Measurements from ENCODE around the gene B4GALT5. TPM values are rescaled to one million over a fixed set of nuclear protein-coding genes. Genes with fewer than 3 reads are reported as not detected.
"Not testable (repeated sequence)": the region's sequence is repeated elsewhere in the genome, so short reads cannot be mapped to it uniquely, and the experiment has no call there.

Gene B4GALT5
- total RNA-seq, 1 experiment from 2014 or later: 20.4 TPM

DNA sequence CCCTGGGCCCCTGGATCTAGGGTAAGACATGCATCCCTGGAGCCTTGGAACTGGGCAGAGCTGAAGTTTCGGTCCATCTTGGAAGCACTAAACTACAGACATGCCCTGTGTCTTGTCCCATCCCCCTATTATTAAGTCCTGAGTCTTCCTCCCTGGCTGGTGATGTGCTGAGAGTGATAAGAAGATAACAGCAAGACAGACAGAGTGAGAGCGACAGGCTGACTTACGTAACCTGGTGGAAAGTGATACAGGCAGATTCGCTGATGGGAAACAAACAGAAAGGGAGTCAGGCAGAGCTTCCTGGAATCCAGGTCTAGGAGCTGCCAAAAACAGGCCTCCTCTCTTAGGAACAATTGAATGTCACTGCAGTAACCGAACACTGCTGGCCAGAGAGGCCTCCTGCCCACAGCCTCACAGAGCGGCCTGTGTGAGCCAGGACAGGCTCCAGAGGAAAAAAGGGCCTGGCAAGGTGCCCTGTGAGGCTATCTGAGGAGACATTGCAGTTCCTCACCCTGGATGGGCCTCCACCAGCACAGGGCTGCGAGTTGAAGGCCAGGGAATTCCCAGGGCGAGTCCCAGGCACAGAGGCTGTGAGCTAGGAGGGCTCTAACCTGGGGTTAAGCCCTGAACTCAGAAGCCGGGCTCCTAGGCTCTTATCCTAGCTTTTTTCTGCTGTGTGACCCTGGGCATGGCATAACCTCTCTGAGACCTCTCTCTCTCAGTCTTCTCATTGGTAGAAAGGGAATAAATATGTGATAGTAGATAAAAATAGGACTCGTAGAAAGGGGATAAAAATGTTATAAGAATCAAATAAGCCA, 34.2 kb upstream of the B4GALT5 start:
- H3K27me3 ChIP-seq: no peaks in the 10 kb centered on the region
- no peaks in the 10 kb centered on the region for H3K9me3 ChIP-seq
- H3K4me3 ChIP-seq: no peak overlapping the region
- DNase-seq: peak; percentile 57
- no peaks in the 10 kb centered on the region for H3K36me3 ChIP-seq

DNA sequence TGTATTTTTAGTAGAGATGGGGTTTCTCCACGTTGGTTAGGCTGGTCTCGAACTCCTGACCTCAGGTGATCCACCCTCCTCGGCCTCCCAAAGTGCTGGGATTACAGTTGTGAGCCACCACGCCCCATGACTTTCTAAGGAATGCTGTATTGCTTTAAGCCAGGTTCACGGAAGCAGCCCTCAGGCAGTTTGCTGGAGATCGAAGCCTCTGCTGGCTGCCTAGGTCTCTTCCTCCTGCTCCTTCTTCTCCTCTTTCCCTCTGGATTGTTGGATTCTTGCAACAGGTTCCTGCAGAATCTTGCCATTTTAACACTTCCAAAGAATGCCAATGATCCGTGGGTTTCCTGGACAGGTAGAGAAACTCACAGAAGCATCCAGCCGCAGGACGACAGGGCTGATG, 29.3 kb upstream of the B4GALT5 start:
- Histone ChIP-seq H3K4me3 (no peak overlapping the region), H3K36me3 (no peaks in the 10 kb centered on the region), H3K27me3 (no peaks in the 10 kb centered on the region), H3K9me3 (no peaks in the 10 kb centered on the region)
- no peak for DNase-seq

DNA sequence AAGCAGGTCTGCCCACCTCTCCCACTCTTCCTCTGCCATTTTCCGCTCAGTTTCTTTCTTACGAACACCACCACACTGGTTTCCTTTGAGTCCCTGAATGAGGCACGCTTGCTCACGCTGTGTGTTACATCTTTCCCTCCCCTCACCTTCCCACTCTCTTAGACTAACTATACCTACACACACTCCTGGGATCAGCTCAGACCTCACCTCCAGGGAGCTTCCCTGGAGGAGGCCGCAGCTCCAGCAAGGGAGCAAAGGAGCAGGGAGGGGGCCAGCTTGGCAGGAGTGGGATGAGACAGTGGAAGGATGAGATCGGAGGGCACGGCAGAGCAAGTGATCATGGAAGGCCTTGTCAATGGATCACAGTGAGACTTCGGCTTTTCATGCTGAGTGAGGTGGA, 28.3 kb upstream of the B4GALT5 start:
- no peaks in the 10 kb centered on the region for H3K9me3 ChIP-seq
- no peaks in the 10 kb centered on the region for H3K36me3 ChIP-seq
- H3K4me3 ChIP-seq: no peak overlapping the region
- H3K27me3 ChIP-seq: no peaks in the 10 kb centered on the region
- no peak for DNase-seq

DNA sequence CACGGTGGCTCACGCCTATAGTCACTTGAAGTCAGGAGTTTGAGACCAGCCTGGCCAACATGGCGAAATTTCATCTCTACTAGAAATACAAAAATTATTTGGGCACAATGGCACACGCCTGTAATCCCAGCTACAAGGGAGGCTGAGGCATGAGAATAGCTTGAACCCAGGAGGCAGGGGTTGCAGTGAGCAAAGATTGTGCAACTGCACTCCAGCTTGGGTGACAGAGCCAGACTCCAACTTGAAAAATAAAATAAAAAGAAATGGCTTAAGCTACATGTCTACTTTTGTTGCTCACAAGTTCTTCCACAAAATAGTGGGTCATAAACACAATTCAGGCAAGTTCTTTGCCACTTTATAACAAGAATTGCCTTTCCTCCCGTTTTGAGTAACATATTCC, 27.1 kb upstream of the B4GALT5 start:
- no peaks in the 10 kb centered on the region for H3K36me3 ChIP-seq
- H3K9me3 ChIP-seq: no peaks in the 10 kb centered on the region
- no peak for DNase-seq
- no peaks in the 10 kb centered on the region for H3K27me3 ChIP-seq
- no peak overlapping the region for H3K4me3 ChIP-seq

DNA sequence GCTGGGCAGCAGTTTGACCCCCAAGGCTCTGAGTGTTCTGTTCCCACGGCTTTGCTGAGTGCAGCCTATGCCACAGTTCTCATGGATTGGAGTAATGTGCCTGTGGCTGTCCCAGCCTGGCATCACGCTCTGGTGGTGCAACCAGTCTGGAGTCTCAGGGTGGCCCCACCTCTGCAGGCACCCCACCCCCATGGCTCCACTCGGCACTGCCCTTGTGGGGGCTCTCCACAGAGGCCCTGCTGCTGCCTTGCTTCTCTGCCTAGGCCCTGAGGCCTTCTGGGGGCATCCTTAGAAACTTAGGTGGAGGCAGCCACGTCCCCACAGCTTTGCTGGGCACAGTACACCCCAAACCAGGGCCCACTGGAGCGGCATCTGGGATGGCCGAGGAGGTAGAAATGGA, 25.4 kb upstream of the B4GALT5 start:
- Histone ChIP-seq H3K36me3 (no peaks in the 10 kb centered on the region), H3K27me3 (no peaks in the 10 kb centered on the region), H3K9me3 (no peaks in the 10 kb centered on the region), H3K4me3 (no peak overlapping the region)
- DNase-seq: no peak

DNA sequence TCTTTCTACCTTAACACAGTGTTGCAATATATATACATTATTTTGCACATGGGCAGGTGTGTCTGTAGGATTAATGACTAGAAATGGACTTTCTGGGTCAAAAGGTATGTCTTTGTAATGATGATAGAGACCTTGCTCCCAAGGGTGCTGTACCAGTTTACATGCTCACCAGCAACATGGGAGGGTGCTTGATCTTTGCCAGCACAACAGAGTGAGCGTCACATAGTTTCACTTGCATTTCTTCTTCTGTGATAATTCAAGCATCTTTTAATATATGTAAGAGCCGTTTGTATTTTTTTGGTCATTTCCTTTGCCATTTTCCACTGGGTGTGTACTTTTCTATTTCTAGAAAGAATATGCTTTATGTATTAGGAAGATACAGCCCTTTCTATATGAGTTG, 23.6 kb upstream of the B4GALT5 start:
- Histone ChIP-seq H3K4me3 (no peak overlapping the region), H3K27me3 (no peaks in the 10 kb centered on the region), H3K36me3 (no peaks in the 10 kb centered on the region), H3K9me3 (no peaks in the 10 kb centered on the region)
- DNase-seq: no peak

DNA sequence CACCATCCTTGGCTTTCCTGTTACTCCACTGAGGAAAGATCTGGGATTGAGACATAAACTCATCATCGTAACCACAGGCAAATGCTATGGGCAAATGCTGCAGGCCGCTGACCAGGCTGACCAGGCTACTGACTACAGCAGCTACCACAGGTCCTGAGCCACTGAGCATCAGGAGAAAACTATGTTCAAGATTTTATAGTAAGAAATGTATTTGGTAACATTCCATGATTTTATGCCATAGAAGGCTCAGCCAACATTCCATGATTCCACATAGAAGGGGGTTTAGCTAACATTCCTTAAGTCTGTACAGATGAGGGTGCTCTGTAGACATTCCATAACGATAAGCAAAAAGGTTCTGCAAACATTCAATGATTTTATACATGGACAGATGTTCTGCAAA, 16.1 kb upstream of the B4GALT5 start:
- H3K36me3 ChIP-seq: no peaks in the 10 kb centered on the region
- DNase-seq: peak; percentile 17
- no peak overlapping the region for H3K4me3 ChIP-seq
- H3K27me3 ChIP-seq: no peaks in the 10 kb centered on the region
- no peaks in the 10 kb centered on the region for H3K9me3 ChIP-seq

DNA sequence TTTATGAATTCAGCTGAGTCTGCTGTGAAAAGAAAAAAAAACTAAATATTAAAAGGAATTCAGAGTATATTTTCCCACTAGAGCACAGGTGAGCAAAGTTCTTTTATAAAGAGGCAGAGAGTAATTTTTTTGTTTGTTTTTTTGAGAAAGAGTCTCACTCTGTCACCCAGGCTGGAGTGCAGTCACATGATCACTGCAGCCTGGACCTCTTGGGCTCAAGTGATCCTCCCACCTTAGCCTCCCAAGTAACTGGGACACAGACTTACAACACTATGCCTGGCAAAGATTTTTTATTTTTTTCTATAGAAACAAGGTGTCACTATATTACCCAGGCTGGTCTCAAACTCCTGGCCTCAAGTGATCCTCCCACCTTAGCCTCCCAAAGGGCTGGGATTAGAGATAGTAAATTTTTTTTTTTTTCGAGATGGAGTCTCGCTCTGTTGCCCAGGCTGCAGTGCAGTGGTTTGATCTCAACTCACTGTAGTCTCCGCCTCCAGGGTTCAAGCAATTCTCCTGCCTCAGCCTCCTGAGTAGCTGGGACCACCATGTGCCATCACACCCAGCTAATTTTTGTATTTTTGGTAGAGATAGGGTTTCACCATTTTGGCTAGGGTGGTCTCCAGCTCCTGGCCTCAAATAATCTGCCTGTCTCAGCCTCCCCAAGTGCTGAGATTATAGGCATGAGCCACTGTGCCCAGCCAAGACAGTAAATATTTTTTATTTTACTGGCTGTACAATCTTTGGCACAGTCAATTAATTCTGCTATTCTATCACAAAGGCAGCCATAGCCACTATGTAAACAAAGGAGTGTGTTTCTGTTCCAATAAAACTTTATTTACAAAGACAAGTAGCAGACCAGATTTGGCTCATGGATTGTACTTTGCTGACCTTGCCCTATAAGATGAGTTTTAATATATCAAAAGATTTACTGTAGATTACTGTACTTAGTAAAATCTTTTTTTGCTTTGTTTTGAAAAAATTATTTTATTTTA, 14.5 kb upstream of the B4GALT5 start:
- no peaks in the 10 kb centered on the region for H3K27me3 ChIP-seq
- DNase-seq: no peak
- H3K4me3 ChIP-seq: no peak overlapping the region
- H3K9me3 ChIP-seq: no peaks in the 10 kb centered on the region
- no peaks in the 10 kb centered on the region for H3K36me3 ChIP-seq

DNA sequence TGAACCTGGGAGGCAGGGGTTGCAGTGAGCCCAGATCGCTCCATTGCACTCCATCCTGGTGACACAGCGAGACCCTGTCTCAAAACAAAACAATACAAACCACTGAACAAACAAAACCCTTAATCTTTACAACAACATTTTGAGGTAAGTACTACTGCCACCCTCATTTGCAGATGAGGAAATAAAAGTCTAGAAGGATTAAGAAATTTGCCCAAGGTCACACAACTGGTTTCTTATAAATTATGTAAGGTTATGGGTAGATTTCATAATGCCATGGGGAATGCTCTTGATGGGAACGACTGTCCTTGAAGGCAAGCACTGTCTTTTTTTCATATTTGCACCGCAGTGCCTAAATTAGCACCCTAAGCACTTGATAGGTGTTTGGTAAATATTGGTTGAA, 13.8 kb upstream of the B4GALT5 start:
- no peak overlapping the region for H3K4me3 ChIP-seq
- no peaks in the 10 kb centered on the region for H3K27me3 ChIP-seq

DNA sequence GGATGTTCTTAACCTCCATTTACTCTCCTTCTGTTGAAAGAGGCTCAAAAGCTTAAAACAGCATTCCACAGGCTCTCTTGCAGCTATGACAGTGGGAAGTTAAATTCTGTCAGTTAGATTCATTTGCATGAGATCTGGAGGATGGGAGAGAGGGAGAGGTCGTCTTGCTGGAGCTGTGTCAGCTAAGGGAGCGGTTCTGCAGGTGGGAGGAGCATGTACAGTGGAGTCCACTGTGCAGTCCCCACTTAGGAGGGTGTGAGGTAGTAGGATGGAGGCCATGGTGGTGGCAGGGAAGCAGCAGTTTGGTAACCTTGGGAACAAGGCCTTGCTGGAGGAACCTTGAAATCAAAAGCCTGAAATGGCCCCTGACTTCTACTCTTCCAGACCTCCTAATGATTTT, 12.0 kb upstream of the B4GALT5 start:
- Histone ChIP-seq H3K4me3 (no peak overlapping the region), H3K36me3 (no peaks in the 10 kb centered on the region), H3K27me3 (no peaks in the 10 kb centered on the region), H3K9me3 (no peaks in the 10 kb centered on the region)
- no peak for DNase-seq

More for the DNA sequence above, 13.8 kb upstream of the B4GALT5 start:
- no peaks in the 10 kb centered on the region for H3K36me3 ChIP-seq
- H3K9me3 ChIP-seq: no peaks in the 10 kb centered on the region
- no peak for DNase-seq

DNA sequence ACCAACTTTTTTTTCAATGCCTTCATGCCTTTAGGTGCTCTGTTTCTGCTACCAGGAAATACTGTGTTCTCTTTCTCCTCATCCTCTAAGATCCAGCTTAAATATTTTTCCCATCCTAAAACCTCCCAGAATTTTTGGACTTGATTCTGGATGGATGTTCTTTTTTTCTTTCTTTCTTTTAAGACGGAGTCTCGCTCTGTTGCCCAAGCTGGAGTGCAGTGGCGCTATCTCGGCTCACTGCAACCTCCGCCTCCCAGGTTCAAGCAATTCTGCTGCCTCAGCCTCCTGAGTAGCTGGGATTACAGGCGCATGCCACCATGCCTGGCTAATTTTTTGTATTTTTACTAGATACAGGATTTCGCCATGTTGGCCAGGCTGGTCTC, 11.5 kb upstream of the B4GALT5 start:
- not testable (repeated sequence) for H3K36me3 ChIP-seq, H3K4me3 ChIP-seq, DNase-seq, H3K9me3 ChIP-seq, H3K27me3 ChIP-seq

DNA sequence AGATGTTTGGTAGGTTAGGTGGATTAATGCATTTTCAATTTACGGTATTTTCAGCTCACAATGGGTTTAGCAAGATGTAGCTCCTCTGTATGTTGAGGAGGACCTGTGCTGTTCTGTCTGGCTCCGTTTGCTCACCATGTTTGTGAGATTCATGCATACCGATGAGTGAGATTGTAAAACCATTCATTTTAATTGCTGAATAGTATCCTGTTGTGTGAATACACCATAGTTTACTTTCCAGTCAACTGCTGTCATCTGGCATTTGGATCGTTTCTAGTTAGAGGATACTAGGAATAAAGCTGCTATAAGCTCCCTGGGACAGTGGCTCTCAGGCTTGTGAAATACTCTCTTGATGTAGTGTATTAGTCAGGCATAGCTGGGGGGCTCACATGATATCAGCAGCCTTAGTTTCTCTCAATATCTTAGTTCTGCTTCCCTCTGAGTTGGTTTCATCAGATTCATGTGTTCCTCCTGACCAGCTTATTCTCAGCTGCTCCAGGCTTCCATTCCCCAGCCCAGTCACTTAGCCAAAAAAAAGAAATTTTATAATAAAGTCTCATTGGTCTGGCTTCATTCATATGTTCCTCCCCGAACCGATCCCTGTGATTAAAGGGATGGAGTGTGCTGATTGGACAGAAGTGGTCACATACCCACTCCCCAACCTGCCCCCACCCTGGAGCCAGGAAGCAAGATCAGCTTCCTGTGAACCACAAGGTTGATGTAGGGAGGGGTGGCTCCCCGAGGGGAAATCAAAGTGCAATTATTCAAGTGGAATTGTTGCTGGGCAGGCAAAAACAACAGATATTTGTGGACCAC, 10.9 kb upstream of the B4GALT5 start:
- Histone ChIP-seq H3K4me3 (no peak overlapping the region), H3K27me3 (no peaks in the 10 kb centered on the region), H3K36me3 (no peaks in the 10 kb centered on the region), H3K9me3 (no peaks in the 10 kb centered on the region)
- DNase-seq: peak; percentile 57

DNA sequence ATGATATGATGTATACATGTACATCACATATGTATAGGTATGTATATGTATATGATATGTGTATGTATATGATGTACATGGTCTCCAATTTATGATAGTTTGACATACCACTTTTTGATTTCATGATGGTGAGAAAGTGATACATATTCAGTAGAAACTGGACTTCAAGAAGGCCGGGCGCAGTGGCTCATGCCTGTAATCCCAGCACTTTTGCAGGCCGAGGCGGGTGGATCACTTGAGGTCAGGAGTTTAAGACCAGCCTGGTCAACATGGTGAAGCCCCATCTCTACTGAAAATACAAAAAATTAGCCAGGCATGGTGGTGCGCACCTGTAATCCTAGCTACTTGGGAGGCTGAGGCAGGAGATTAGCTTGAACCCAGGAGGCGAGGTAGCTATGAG, 10.1 kb upstream of the B4GALT5 start:
- not testable (repeated sequence) for DNase-seq, H3K9me3 ChIP-seq, H3K4me3 ChIP-seq, H3K27me3 ChIP-seq, H3K36me3 ChIP-seq

DNA sequence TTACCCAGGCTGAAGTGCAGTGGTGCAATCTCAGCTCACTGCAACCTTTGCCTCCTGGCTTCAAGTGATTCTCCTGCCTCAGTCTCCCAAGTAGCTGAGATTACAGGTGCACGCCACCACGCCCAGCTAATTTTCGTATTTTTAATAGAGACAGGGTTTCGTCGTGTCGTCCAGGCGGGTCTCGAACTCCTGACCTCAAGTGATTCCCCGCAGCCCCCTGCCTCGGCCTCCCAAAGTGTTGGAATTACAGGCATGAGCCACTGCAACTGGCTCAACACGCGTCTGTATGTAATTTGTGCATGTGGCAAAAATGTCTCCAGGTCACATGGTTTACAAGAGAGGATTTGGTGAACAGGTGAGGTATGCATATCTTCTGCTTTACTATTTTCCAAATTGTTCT, 7.6 kb upstream of the B4GALT5 start:
- not testable (repeated sequence) for H3K36me3 ChIP-seq, H3K9me3 ChIP-seq, DNase-seq, H3K27me3 ChIP-seq, H3K4me3 ChIP-seq

DNA sequence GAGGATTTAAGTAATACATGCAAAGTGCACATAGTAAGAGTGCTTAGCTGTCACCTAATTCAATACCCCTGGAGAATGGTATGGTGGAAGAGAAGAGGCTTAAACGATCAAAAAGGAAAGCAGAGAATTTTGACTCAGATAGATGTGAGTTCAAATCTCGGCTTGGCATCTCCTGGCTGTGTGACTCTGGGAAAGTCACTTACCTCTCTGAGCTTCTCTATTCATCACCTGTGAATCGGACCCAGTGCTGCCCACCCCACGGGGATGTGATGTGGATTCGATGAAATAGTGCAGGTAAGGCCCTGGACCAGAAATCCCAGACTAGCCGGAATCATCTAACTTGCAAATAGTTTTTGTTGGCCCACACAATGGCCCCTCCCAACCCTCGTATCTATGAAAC, 1.8 kb upstream of the B4GALT5 start:
- H3K9me3 ChIP-seq: no peaks in the 10 kb centered on the region
- H3K4me3 ChIP-seq: no peak overlapping the region

DNA sequence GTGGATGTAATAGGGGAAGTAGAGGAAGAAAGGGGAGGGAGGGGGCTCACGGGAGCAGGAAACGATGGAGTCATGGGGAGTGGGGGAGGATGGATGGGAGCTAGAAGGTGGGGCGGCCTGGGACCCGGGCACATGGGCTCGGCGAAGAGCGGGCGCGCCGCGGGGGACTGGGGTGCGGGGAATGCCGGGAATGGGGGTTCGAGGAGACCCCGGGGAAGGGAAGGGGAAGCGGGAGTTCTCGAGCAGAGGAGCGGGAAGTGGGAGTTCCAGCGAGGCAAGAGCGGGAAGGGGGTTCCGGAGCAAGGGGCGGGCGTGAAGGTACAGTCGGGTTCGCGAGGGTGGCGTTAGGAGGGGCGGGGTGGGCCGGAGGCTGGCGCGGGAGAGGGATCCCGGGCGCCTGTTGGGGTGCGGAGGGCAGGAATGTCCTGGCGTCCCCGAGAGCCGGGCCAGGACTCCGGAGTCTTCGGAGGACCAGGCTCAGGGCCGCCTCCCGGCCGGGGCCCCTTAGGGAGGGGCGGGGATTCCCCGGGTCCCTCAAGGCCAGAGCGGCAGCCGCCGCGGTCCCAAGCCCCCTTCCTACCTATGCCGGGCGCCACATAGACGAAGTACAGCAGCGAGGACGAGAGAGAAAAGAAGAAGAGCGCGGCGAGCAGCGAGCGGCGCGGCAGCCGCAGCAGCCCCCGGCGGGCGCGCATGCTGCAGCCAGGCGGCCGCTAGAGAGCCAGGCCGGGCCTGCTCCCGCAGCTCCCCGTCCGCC, 504 bp downstream of the B4GALT5 start:
- H3K4me3 ChIP-seq: peak overlapping the region; percentile 85
- DNase-seq: peak; percentile 56
- H3K27me3 ChIP-seq: no peaks in the 10 kb centered on the region; the same call in 1 of the 2 replicates
- H3K36me3 ChIP-seq: peaks cover 17% of the 10 kb centered on the region
- H3K9me3 ChIP-seq: no peaks in the 10 kb centered on the region

More for the DNA sequence above, 1.8 kb upstream of the B4GALT5 start:
- no peak for DNase-seq
- Histone ChIP-seq H3K27me3 (no peaks in the 10 kb centered on the region; the same call in 1 of the 2 replicates), H3K36me3 (peaks cover 13% of the 10 kb centered on the region)

Measured in MG63 (cell line).